ENCODE measurements around the gene NSMF. TPM values are rescaled to one million over a fixed set of nuclear protein-coding genes. Genes with fewer than 3 reads are reported as not detected.

NSMF gene
- total and polyA plus RNA-seq, 2 of the 4 experiments (the other 2 are of a cell fraction): 7.7 to 40.9 TPM

GRCh38 chr9:137421838-137422603 is 37.1 kb downstream of the NSMF start:
- whole genome bisulfite sequencing, 2 experiments (ENCODE audit: extremely low coverage in 2 of 2, insufficient read length in 1 of 2): 0% methylated on average over 9 of the region's 11 CpGs; no CpG with 5 or more reads in 1 of the 2 experiments

More at GRCh38 chr9:137421838-137422603, 37.1 kb downstream of the NSMF start:
- BruUV-seq (replicated peaks): no TSS peak
- ATAC-seq (ENCODE audit: low read depth) (no peak), DNase-seq (no peak)
- peak overlapping the region; percentile 76 for H3K4ac ChIP-seq (ENCODE audit: low read depth, low read length)
- H3K36me3 ChIP-seq (ENCODE audit: control insufficient read depth, insufficient read depth, low read length): peaks cover 3% of the 10 kb centered on the region; the same call in 1 of the 2 replicates
- peak overlapping the region; percentile 10; the same call in 1 of the 2 replicates for H2AK5ac ChIP-seq (ENCODE audit: low read depth, low read length)
- H3K14ac ChIP-seq (replicated peaks; ENCODE audit: low read depth, low read length): peak overlapping the region; percentile 59
- H2AK9ac ChIP-seq (replicated peaks; ENCODE audit: low read depth, low read length, poor library complexity): peak overlapping the region; percentile 93
- intact Hi-C loops (cut with micrococcal nuclease): no loop called here
- H2BK15ac ChIP-seq (ENCODE audit: low read depth, low read length): no peak overlapping the region; the same call in 2 of the 3 replicates
- H3K23ac ChIP-seq (ENCODE audit: low read depth, low read length): peak overlapping the region; percentile 50
- H3K27ac ChIP-seq (ENCODE audit: insufficient read depth, low read length): peak overlapping the region; percentile 16; the same call in 1 of the 2 replicates
- no peak overlapping the region for H2BK120ac ChIP-seq (ENCODE audit: low read depth, low read length)
- peak overlapping the region; percentile 28 for H2BK5ac ChIP-seq (ENCODE audit: low read depth, low read length, poor library complexity, severe bottlenecking)
- dilution Hi-C loops (cut with HindIII; ENCODE audit: low sequenced_read_pairs, unreplicated experiment): no loop called here
- no peaks in the 10 kb centered on the region for H4K20me1 ChIP-seq (ENCODE audit: insufficient read depth, low read length)
- no peaks in the 10 kb centered on the region for H3K9me3 ChIP-seq (ENCODE audit: control insufficient read depth, insufficient read depth, low read length)
- peak overlapping the region; percentile 66; the same call in 1 of the 2 replicates for H4K91ac ChIP-seq (ENCODE audit: insufficient read depth, low read depth, low read length)
- H3K9me1 ChIP-seq (ENCODE audit: insufficient read depth, low read length): no peaks in the 10 kb centered on the region
- peak overlapping the region; percentile 85 for H3K9ac ChIP-seq (ENCODE audit: low read depth, low read length)
- POLR2A ChIA-PET (ENCODE audit: unreplicated experiment): no interaction called here
- peaks cover 16 to 24% of the 10 kb centered on the region in 2 experiments for H3K79me1 ChIP-seq (ENCODE audit: low read depth in 1 of 2, low read length in 2 of 2)
- in situ Hi-C loops (cut with MboI; ENCODE audit: low sequenced_read_pairs): no loop called here
- peak overlapping the region; percentile 92 for H4K5ac ChIP-seq (ENCODE audit: low read depth, low read length)
- peak overlapping the region; percentile 10; the same call in 1 of the 2 replicates for H3K18ac ChIP-seq (ENCODE audit: low read depth, low read length)
- peak overlapping the region; percentile 71 to 95 for H4K8ac ChIP-seq (ENCODE audit: low read depth in 2 of 2, low read length in 2 of 2)
- peak overlapping the region; percentile 20; the same call in 1 of the 2 replicates for H3K56ac ChIP-seq (ENCODE audit: extremely low read depth, insufficient read depth, low read length)
- TF ChIP-seq FOS (IDR thresholded peaks at IDR 0.05; ENCODE audit: low read depth, low read length) (no peak), RFX5 (IDR thresholded peaks at IDR 0.05; ENCODE audit: low read depth, low read length) (no peak)
- CTCF ChIA-PET: interaction anchor here (1.0 kb wide), 1 partner anchor 113 kb away, joined by 3 read pairs; no protein-coding TSS in a partner anchor
- no peak overlapping the region for H2BK20ac ChIP-seq (ENCODE audit: low read depth, low read length)
- H3K4me2 ChIP-seq (ENCODE audit: low read depth, low read length): peak overlapping the region; percentile 98
- peak overlapping the region; percentile 79 for H3K4me3 ChIP-seq (ENCODE audit: insufficient read depth, low read depth, low read length)
- no peaks in the 10 kb centered on the region; the same call in 1 of the 2 replicates for H3K27me3 ChIP-seq (ENCODE audit: control insufficient read depth, insufficient read depth, low read length)
- H3K4me1 ChIP-seq (ENCODE audit: control insufficient read depth, insufficient read depth, low read length): peaks cover 5% of the 10 kb centered on the region; the same call in 1 of the 2 replicates
- H2AFZ ChIP-seq (replicated peaks; ENCODE audit: low read length, poor library complexity): peak overlapping the region; percentile 98

Data from IMR-90 (cell line).